Endodermal cell (in vitro differentiated cells): ENCODE data around the gene OR9I1. TPM values are rescaled to one million over a fixed set of nuclear protein-coding genes. Genes with fewer than 3 reads are reported as not detected.

Experiments
- DNase-seq: peaks from one replicate; pipeline ENCODE4 v3.0.0-alpha.2; 2017
- H3K27ac ChIP-seq: 2 replicates; pipeline ENCODE4 v1.5.1; 2013; ENCODE audit warnings: mild to moderate bottlenecking, low read depth, low read length, moderate library complexity
- H3K27me3 ChIP-seq: 2 replicates; pipeline ENCODE4 v1.6.1; 2013; ENCODE audit warnings: mild to moderate bottlenecking, low read length, moderate library complexity; ENCODE audit not compliant: insufficient read depth, control insufficient read depth, poor library complexity, severe bottlenecking
- H3K36me3 ChIP-seq: 2 replicates; pipeline ENCODE4 v1.7.0; 2013; ENCODE audit warnings: mild to moderate bottlenecking, low read length, moderate library complexity; ENCODE audit not compliant: control insufficient read depth, insufficient read depth
- H3K4me1 ChIP-seq: one replicate; pipeline ENCODE4 v1.7.0; 2013; ENCODE audit warnings: low read length; ENCODE audit not compliant: control insufficient read depth, insufficient read depth
- H3K4me3 ChIP-seq: 2 replicates; pipeline ENCODE4 v1.5.1; 2013; ENCODE audit warnings: mild to moderate bottlenecking, low read length, moderate library complexity
- H3K9ac ChIP-seq: 2 replicates; pipeline ENCODE4 v1.6.1; 2013; ENCODE audit warnings: mild to moderate bottlenecking, low read length, moderate library complexity; ENCODE audit not compliant: poor library complexity, severe bottlenecking; ENCODE audit errors: extremely low read depth
- H3K9me3 ChIP-seq: 2 replicates; pipeline ENCODE4 v1.6.1; 2013; ENCODE audit warnings: mild to moderate bottlenecking, low read length, moderate library complexity; ENCODE audit not compliant: control insufficient read depth
- H3K27ac Mint-ChIP-seq: 2 replicates; pipeline ENCODE4 v1.8.0; 2020; ENCODE audit warnings: mixed read lengths
- H3K27me3 Mint-ChIP-seq: 2 replicates; pipeline ENCODE4 v1.8.0; 2021; ENCODE audit warnings: mild to moderate bottlenecking, mixed read lengths; ENCODE audit not compliant: insufficient read depth
- H3K36me3 Mint-ChIP-seq: 2 replicates; pipeline ENCODE4 v1.8.0; 2020; ENCODE audit warnings: low read depth, mixed read lengths
- H3K4me1 Mint-ChIP-seq: 2 replicates; pipeline ENCODE4 v1.8.0; 2020; ENCODE audit warnings: mixed read lengths
- H3K4me3 Mint-ChIP-seq: 2 replicates; pipeline ENCODE4 v1.8.0; 2020; ENCODE audit warnings: mild to moderate bottlenecking, moderate library complexity, mixed read lengths
- H3K9me3 Mint-ChIP-seq: 2 replicates; pipeline ENCODE4 v1.8.0; 2020; ENCODE audit warnings: mild to moderate bottlenecking, mixed read lengths
- CTCF ChIP-seq: fragments of 200-600 bp; sonication (generic); conservative IDR thresholded peaks from 2 replicates; pipeline ENCODE4 v1.5.0; 2021; ENCODE audit warnings: antibody characterized with exemption, mild to moderate bottlenecking
- WGBS, 2 experiments: methylation state at CpG; one replicate each; pipeline versions ENCODE4 v1.1.5 to v1.1.7; 2013; ENCODE audit warnings: missing lambda C conversion rate in 2 of 2, mixed read lengths in 1 of 2; ENCODE audit not compliant: insufficient coverage in 1 of 2, insufficient read length in 1 of 2; 5-methylcytosine and 5-hydroxymethylcytosine counted together
- total RNA-seq, 2 donors: library from RNA; stranded (reverse); fragmentation: NEBNext Ultra II Directional in 1 of 2; extraction: Animal tissue kit (Norgen Biotek cat#: 25700) in 1 of 2; gene quantifications; 2 replicates in 1 of 2; 3 replicates in 1 of 2; pipeline ENCODE4 v1.2.1, GENCODE V29; 2021

The OR9I1 gene
- total RNA-seq, 2 donors from 2014 or later, result not detected

GRCh38 chr11:58068655-58069054, 56.7 kb downstream of the OR9I1 start:
- Histone ChIP-seq H3K36me3 (no peaks in the 10 kb centered on the region), H3K27ac (no peak overlapping the region), H3K4me3 (no peak overlapping the region), H3K27me3 (no peaks in the 10 kb centered on the region), H3K4me1 (no peaks in the 10 kb centered on the region), H3K9me3 (no peaks in the 10 kb centered on the region), H3K9ac (no peak overlapping the region)
- H3K9me3 Mint-ChIP-seq, result no peaks in the 10 kb centered on the region
- no peaks in the 10 kb centered on the region for H3K27me3 Mint-ChIP-seq
- peak; percentile 56 for TF ChIP-seq CTCF
- no peaks in the 10 kb centered on the region for H3K36me3 Mint-ChIP-seq
- H3K27ac Mint-ChIP-seq, result no peak overlapping the region
- H3K4me3 Mint-ChIP-seq, result no peak overlapping the region
- 85 to 88% methylated on average over 6 of the region's 6 CpGs for WGBS, 2 experiments
- DNase-seq, result no peak
- H3K4me1 Mint-ChIP-seq, result peaks cover 15% of the 10 kb centered on the region

GRCh38 chr11:58067685-58068084, 57.6 kb downstream of the OR9I1 start:
- no peak overlapping the region for H3K27ac ChIP-seq
- no peaks in the 10 kb centered on the region for H3K9me3 ChIP-seq
- no peak overlapping the region for H3K9ac ChIP-seq
- no peaks in the 10 kb centered on the region for H3K27me3 Mint-ChIP-seq
- H3K36me3 ChIP-seq, result no peaks in the 10 kb centered on the region
- H3K4me1 Mint-ChIP-seq, result peaks cover 15% of the 10 kb centered on the region
- H3K4me3 ChIP-seq, result no peak overlapping the region
- no peak overlapping the region for H3K4me3 Mint-ChIP-seq
- no peak overlapping the region for H3K27ac Mint-ChIP-seq
- DNase-seq, result no peak
- H3K4me1 ChIP-seq, result peaks cover 1% of the 10 kb centered on the region
- no peaks in the 10 kb centered on the region for H3K27me3 ChIP-seq
- no peak for TF ChIP-seq CTCF
- no peaks in the 10 kb centered on the region for H3K9me3 Mint-ChIP-seq
- H3K36me3 Mint-ChIP-seq, result no peaks in the 10 kb centered on the region
- WGBS, 2 experiments, result 86 to 94% methylated on average over 3 to 5 of the region's 5 CpGs

Other genes starting within 250 kb of the OR9I1 start
- not detected for gene OR9Q1, start 101.6 kb downstream of the OR9I1 start, total RNA-seq
- gene OR6Q1, start 94.6 kb downstream of the OR9I1 start, total RNA-seq, result not detected
- gene OR9Q2, start 63.5 kb upstream of the OR9I1 start, total RNA-seq, result not detected
- gene OR1S2, start 78.6 kb upstream of the OR9I1 start, total RNA-seq, result not detected
- not detected for gene OR1S1, start 87.2 kb upstream of the OR9I1 start, total RNA-seq
- not detected for gene OR10Q1, start 103.4 kb upstream of the OR9I1 start, total RNA-seq
- not detected for gene OR10W1, start 142.7 kb upstream of the OR9I1 start, total RNA-seq
- not detected for gene OR5B17, start 233.5 kb upstream of the OR9I1 start, total RNA-seq